ENCODE data around the gene CCNO. TPM values are rescaled to one million over a fixed set of nuclear protein-coding genes. Genes with fewer than 3 reads are reported as not detected.
A peak's percentile ranks its signal among the peaks of the same experiment; 100 is the strongest.

CCNO gene
- total and polyA plus RNA-seq, 8 donors, result 0.55 to 32.1 (median 6.4) TPM; not detected in 1

DNA sequence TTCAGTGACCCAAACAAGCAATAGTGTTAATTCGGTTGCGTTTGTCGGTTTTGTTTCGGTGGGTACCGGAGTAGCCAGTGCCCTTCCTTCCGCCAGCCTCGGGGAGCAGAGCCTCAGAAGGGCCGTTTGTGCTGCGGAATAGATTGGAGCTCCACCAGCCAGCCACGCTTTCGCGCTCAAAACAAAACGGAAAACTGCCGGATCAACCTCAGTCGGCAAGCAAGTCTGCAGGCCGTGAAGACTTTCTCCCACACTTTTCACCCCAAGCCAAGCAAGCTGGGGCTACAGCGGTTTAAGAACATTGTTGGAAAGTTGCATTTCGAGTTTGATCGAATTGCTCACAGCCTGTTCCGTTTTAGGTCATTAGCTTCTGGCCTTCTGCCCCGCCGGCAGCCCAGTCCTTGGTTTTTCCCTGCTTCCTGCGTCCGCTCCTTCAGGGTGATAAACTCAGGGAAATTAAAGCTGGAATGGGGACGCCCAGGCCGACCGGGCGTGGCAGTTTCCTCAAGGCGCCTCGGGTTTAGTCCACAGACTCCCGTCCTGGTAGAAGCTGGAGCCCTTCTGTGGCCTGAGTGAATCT, 803 bp upstream of the CCNO start:
- peak; percentile 58 to 63 for DNase-seq
- H3K4me1 ChIP-seq, result peaks cover 31 to 46% (median 43%) of the 10 kb centered on the region in 4 donors
- peaks cover 20 to 83% (median 56%) of the 10 kb centered on the region in 3 donors for H3K27me3 ChIP-seq
- 4 to 7% (median 6%) methylated on average over 28 to 31 of the region's 31 CpGs for WGBS, 5 donors
- peak overlapping the region; percentile 82 to 93 (median 86) for H3K27ac ChIP-seq
- H3K4me3 ChIP-seq, result peak overlapping the region; percentile 54 to 78 (median 55)
- no peaks in the 10 kb centered on the region for H3K36me3 ChIP-seq
- intact Hi-C loops (cut with DNase I; ENCODE audit: low total_unique reads), result loop anchor here (10.0 kb wide), 1 partner anchor 59 kb away; the partner anchor contains the start of gene CDC20B
- no peaks in the 10 kb centered on the region for H3K9me3 ChIP-seq
- TF ChIP-seq POLR2A (IDR thresholded peaks at IDR 0.05) (no peak), EP300 (IDR thresholded peaks at IDR 0.05) (no peak), POLR2AphosphoS5 (IDR thresholded peaks at IDR 0.05) (no peak)
- TF ChIP-seq, protein P1, sequence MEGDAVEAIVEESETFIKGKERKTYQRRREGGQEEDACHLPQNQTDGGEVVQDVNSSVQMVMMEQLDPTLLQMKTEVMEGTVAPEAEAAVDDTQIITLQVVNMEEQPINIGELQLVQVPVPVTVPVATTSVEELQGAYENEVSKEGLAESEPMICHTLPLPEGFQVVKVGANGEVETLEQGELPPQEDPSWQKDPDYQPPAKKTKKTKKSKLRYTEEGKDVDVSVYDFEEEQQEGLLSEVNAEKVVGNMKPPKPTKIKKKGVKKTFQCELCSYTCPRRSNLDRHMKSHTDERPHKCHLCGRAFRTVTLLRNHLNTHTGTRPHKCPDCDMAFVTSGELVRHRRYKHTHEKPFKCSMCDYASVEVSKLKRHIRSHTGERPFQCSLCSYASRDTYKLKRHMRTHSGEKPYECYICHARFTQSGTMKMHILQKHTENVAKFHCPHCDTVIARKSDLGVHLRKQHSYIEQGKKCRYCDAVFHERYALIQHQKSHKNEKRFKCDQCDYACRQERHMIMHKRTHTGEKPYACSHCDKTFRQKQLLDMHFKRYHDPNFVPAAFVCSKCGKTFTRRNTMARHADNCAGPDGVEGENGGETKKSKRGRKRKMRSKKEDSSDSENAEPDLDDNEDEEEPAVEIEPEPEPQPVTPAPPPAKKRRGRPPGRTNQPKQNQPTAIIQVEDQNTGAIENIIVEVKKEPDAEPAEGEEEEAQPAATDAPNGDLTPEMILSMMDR (IDR thresholded peaks at IDR 0.05), result no peak

DNA sequence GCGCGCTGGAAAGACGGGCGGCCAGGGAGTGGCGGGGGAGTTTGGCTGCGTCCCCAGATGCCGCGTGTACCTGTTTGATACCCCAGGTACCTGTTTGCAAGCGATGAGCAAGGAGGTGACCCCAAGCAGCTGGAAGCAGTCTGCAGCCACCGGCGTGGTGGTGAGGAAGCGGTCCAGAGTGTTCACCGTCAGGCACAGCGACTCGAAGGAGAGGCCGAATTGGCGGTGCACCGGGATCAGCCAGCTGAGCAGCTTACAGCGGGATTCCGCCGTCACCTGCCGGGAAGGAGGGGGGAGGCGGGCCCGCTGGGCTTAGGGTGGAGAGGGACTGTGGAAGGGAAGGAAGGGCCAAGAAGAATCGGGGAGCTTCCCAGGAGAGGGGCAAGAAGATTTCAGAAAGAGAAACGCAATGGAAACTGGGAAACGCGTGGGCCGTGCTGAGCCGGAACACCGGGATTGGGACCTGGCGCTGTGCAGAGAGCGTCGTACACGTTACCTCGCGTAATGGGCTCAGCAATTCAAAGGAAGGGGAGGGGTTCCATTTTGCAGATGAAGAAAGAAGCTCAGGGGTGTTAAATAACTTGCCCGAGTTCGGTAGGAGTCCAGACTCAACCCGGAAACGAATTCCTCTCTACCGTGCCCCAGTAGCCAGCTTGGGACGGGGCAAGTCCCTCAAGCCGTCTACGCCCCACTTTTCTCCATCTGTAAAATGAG, 980 bp downstream of the CCNO start:
- no peaks in the 10 kb centered on the region for H3K9me3 ChIP-seq
- intact Hi-C loops (cut with DNase I; ENCODE audit: low total_unique reads), result loop anchor here (10.0 kb wide), 1 partner anchor 58 kb away; the partner anchor contains the start of gene CDC20B
- 1 to 2% (median 2%) methylated on average over 41 to 45 of the region's 45 CpGs for WGBS, 5 donors
- peak overlapping the region; percentile 82 to 93 (median 86) for H3K27ac ChIP-seq
- H3K27me3 ChIP-seq, result peaks cover 25 to 97% (median 73%) of the 10 kb centered on the region in 3 donors
- no peak for TF ChIP-seq EP300 (IDR thresholded peaks at IDR 0.05)
- peak in 2 of 3 donors; percentile 3 for TF ChIP-seq POLR2AphosphoS5 (IDR thresholded peaks at IDR 0.05)
- TF ChIP-seq, protein P1 (IDR thresholded peaks at IDR 0.05), result no peak
- TF ChIP-seq POLR2A (IDR thresholded peaks at IDR 0.05), result no peak
- DNase-seq, result peak; percentile 54 to 59
- H3K4me1 ChIP-seq, result peaks cover 36 to 52% (median 48%) of the 10 kb centered on the region in 4 donors
- H3K36me3 ChIP-seq, result no peaks in the 10 kb centered on the region
- peak overlapping the region; percentile 54 to 78 (median 55) for H3K4me3 ChIP-seq

DNA sequence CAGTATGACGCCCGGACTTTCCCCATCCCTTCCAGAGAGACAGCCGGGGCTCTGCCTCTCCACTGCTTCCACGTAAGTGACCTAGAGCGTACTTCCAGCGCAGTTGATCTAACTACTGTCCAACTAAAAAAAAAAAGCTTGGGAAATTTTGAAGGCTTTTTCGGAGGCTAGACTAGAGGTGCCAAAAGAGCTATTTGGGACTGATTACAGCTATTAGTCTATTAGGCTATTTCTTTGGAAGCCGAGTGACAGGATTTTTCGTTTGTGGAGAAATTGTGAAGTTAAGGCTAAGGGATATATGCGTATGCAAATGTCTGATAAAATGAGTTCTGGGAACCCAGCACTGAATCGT, 1.5 kb downstream of the CCNO start:
- peak overlapping the region; percentile 82 to 93 (median 86) for H3K27ac ChIP-seq
- H3K27me3 ChIP-seq, result peaks cover 28 to 100% (median 78%) of the 10 kb centered on the region in 3 donors
- WGBS, 5 donors, result 2 to 4% (median 3%) methylated on average over 9 to 11 of the region's 11 CpGs
- TF ChIP-seq POLR2AphosphoS5 (IDR thresholded peaks at IDR 0.05) (no peak), POLR2A (IDR thresholded peaks at IDR 0.05) (no peak), EP300 (IDR thresholded peaks at IDR 0.05) (no peak)
- TF ChIP-seq, protein P1 (IDR thresholded peaks at IDR 0.05), result no peak
- H3K9me3 ChIP-seq, result no peaks in the 10 kb centered on the region
- H3K36me3 ChIP-seq, result no peaks in the 10 kb centered on the region
- H3K4me3 ChIP-seq, result peak overlapping the region; percentile 54 to 78 (median 55)
- intact Hi-C loops (cut with DNase I; ENCODE audit: low total_unique reads), result loop anchor here (10.0 kb wide), 1 partner anchor 57 kb away; the partner anchor contains the start of gene CDC20B
- H3K4me1 ChIP-seq, result peaks cover 40 to 58% (median 54%) of the 10 kb centered on the region in 4 donors
- no peak for DNase-seq
